Neural crest cell (in vitro differentiated cells): ENCODE data around the gene PRPF38A. TPM values are rescaled to one million over a fixed set of nuclear protein-coding genes. Genes with fewer than 3 reads are reported as not detected.

Experiments used
- DNase-seq: peaks from one replicate; pipeline ENCODE4 v3.0.0; 2021; ENCODE audit warnings: low read depth, mixed read lengths, low spot score
- H3K27ac Mint-ChIP-seq: one replicate; pipeline ENCODE4 v1.8.0; 2021; ENCODE audit warnings: mild to moderate bottlenecking, mixed read lengths; ENCODE audit not compliant: unreplicated experiment
- H3K27me3 Mint-ChIP-seq: 2 replicates; pipeline ENCODE4 v1.8.0; 2021; ENCODE audit warnings: low read depth, mild to moderate bottlenecking, mixed read lengths
- H3K36me3 Mint-ChIP-seq: 2 replicates; pipeline ENCODE4 v1.8.0; 2021; ENCODE audit warnings: low read depth, mild to moderate bottlenecking, mixed read lengths
- H3K4me1 Mint-ChIP-seq: 2 replicates; pipeline ENCODE4 v1.8.0; 2021; ENCODE audit warnings: mixed read lengths
- H3K4me3 Mint-ChIP-seq: one replicate; pipeline ENCODE4 v1.8.0; 2021; ENCODE audit warnings: mild to moderate bottlenecking, mixed read lengths
- H3K9me3 Mint-ChIP-seq: 2 replicates; pipeline ENCODE4 v1.8.0; 2021; ENCODE audit warnings: mixed read lengths
- CTCF ChIP-seq: fragments of 200-600 bp; sonication (generic); conservative IDR thresholded peaks from 2 replicates; pipeline ENCODE4 v1.5.0; 2021; ENCODE audit warnings: antibody characterized with exemption, mild to moderate bottlenecking
- total RNA-seq: library from RNA; stranded (reverse); gene quantifications from 2 replicates; pipeline ENCODE4 v1.2.1, GENCODE V29; 2021

PRPF38A gene
- total RNA-seq, 1 donor from 2014 or later: 83.6 TPM

- Mint-ChIP-seq H3K4me1 (no peaks in the 10 kb centered on the region), H3K27me3 (no peaks in the 10 kb centered on the region), H3K9me3 (no peaks in the 10 kb centered on the region), H3K27ac (no peak overlapping the region), H3K4me3 (no peak overlapping the region), H3K36me3 (peaks cover 14% of the 10 kb centered on the region)
- no peak for TF ChIP-seq CTCF
- DNase-seq: no peak
Measured at GRCh38 chr1:52427152-52427551, 22.8 kb downstream of the PRPF38A start.

GRCh38 chr1:52432807-52433206 is 28.4 kb downstream of the PRPF38A start:
- no peak for DNase-seq
- H3K9me3 Mint-ChIP-seq: no peaks in the 10 kb centered on the region
- no peak for TF ChIP-seq CTCF
- H3K27me3 Mint-ChIP-seq: no peaks in the 10 kb centered on the region
- no peaks in the 10 kb centered on the region for H3K4me1 Mint-ChIP-seq
- H3K4me3 Mint-ChIP-seq: no peak overlapping the region
- no peak overlapping the region for H3K27ac Mint-ChIP-seq
- peaks cover 12% of the 10 kb centered on the region for H3K36me3 Mint-ChIP-seq

GRCh38 chr1:52435211-52435610 is 30.8 kb downstream of the PRPF38A start:
- Mint-ChIP-seq H3K27me3 (no peaks in the 10 kb centered on the region), H3K27ac (no peak overlapping the region), H3K9me3 (no peaks in the 10 kb centered on the region), H3K4me3 (no peak overlapping the region), H3K4me1 (no peaks in the 10 kb centered on the region), H3K36me3 (peaks cover 8% of the 10 kb centered on the region)
- DNase-seq: no peak
- no peak for TF ChIP-seq CTCF

GRCh38 chr1:52435650-52436049 is 31.2 kb downstream of the PRPF38A start:
- Mint-ChIP-seq H3K4me3 (no peak overlapping the region), H3K9me3 (no peaks in the 10 kb centered on the region), H3K4me1 (no peaks in the 10 kb centered on the region), H3K36me3 (peaks cover 8% of the 10 kb centered on the region), H3K27me3 (no peaks in the 10 kb centered on the region), H3K27ac (no peak overlapping the region)
- no peak for DNase-seq
- TF ChIP-seq CTCF: no peak

GRCh38 chr1:52436817-52437216 is 32.4 kb downstream of the PRPF38A start:
- DNase-seq: no peak
- Mint-ChIP-seq H3K27me3 (no peaks in the 10 kb centered on the region), H3K4me1 (no peaks in the 10 kb centered on the region), H3K4me3 (no peak overlapping the region), H3K27ac (no peak overlapping the region), H3K9me3 (no peaks in the 10 kb centered on the region), H3K36me3 (peaks cover 6% of the 10 kb centered on the region)
- no peak for TF ChIP-seq CTCF

- Mint-ChIP-seq H3K36me3 (peaks cover 6% of the 10 kb centered on the region), H3K4me3 (no peak overlapping the region), H3K4me1 (no peaks in the 10 kb centered on the region)
Measured at GRCh38 chr1:52439976-52440375, 35.6 kb downstream of the PRPF38A start.

More at GRCh38 chr1:52439976-52440375, 35.6 kb downstream of the PRPF38A start:
- H3K27ac Mint-ChIP-seq: no peak overlapping the region
- no peak for TF ChIP-seq CTCF
- no peak for DNase-seq
- no peaks in the 10 kb centered on the region for H3K27me3 Mint-ChIP-seq
- no peaks in the 10 kb centered on the region for H3K9me3 Mint-ChIP-seq
